ENCODE measurements around the gene HTRA1. TPM values are rescaled to one million over a fixed set of nuclear protein-coding genes. Genes with fewer than 3 reads are reported as not detected.

Gene HTRA1
- total and polyA plus RNA-seq, 9 of the 15 experiments (the other 6 are each of a cell fraction or from before 2014, with no cell fraction given): 0.06 to 0.16 (median 0.13) TPM; not detected in 5

- Histone ChIP-seq H3K36me3 (ENCODE audit: control insufficient read depth, insufficient read depth, low read length) (no peaks in the 10 kb centered on the region), H4K20me1 (replicated peaks; ENCODE audit: control insufficient read depth, insufficient read depth, low read length) (no peaks in the 10 kb centered on the region), H3K4me2 (ENCODE audit: insufficient read depth, low read length) (no peak overlapping the region), H3K9ac (ENCODE audit: insufficient read depth in 1 of 2, low read depth in 2 of 2, low read length in 2 of 2) (no peak overlapping the region), H3K27me3 (ENCODE audit: control insufficient read depth in 2 of 2, insufficient read depth in 2 of 2, low read length in 2 of 2) (peaks cover 0 to 60% of the 10 kb centered on the region in 2 experiments; a peak in 3 of 5 replicates), H3K4me3 (no peak overlapping the region), H3K9me1 (ENCODE audit: control insufficient read depth, insufficient read depth, low read length) (no peaks in the 10 kb centered on the region), H3K9me3 (replicated peaks; ENCODE audit: control insufficient read depth, insufficient read depth, low read depth, low read length) (no peaks in the 10 kb centered on the region), H3K4me1 (replicated peaks in 1 of 2; ENCODE audit: control insufficient read depth in 2 of 2, insufficient read depth in 2 of 2, low read length in 2 of 2) (no peaks in the 10 kb centered on the region), H2AFZ (ENCODE audit: low read depth, low read length) (no peak overlapping the region), H3K79me2 (ENCODE audit: control insufficient read depth, insufficient read depth, low read length) (no peaks in the 10 kb centered on the region), H3K27ac (ENCODE audit: extremely low read depth, low read depth, low read length) (no peak overlapping the region)
- POLR2A ChIA-PET: no interaction called here
- WGBS (ENCODE audit: insufficient coverage, low coverage, missing lambda C conversion rate): 3% methylated on average over 4 of the region's 4 CpGs
- no TSS peak for BruUV-seq (replicated peaks)
- CTCF ChIA-PET (ENCODE audit: low intra/inter-chr PET ratio): no interaction called here
- TF ChIP-seq C11orf30 (IDR thresholded peaks at IDR 0.05; ENCODE audit: low read depth) (peak; percentile 31; the same call in 1 of the 2 replicates), ELK3 (CRISPR knock-in tag; IDR thresholded peaks at IDR 0.05) (no peak), MAFK (IDR thresholded peaks at IDR 0.05; ENCODE audit: low read length) (0 out of 2 replicates have a peak, but pooled peaks have one; percentile 10), RFX7 (CRISPR knock-in tag; IDR thresholded peaks at IDR 0.05) (no peak), BCLAF1 (IDR thresholded peaks at IDR 0.05; ENCODE audit: borderline replicate concordance in 1 of 2, control insufficient read depth in 1 of 2, low read depth in 2 of 2, low read length in 1 of 2) (no peak), POLR3A (IDR thresholded peaks at IDR 0.05; ENCODE audit: borderline replicate concordance, extremely low read depth, insufficient read depth, insufficient read length) (no peak), MAFG (tag; conservative IDR thresholded peaks at IDR 0.05) (peak; percentile 40; the same call in 1 of the 2 replicates), MYBL2 (IDR thresholded peaks at IDR 0.05; ENCODE audit: low read depth) (no peak), MYBL2 (CRISPR knock-in tag; IDR thresholded peaks at IDR 0.05; ENCODE audit: borderline replicate concordance) (no peak), ZNF316 (IDR thresholded peaks at IDR 0.05) (peak; percentile 65)
- ATAC-seq (no peak), DNase-seq (ENCODE audit: extremely low read depth in 1 of 4, low spot score in 3 of 4) (no peak), FAIRE-seq (no peak)
- in situ Hi-C loops (cut with MboI) (no loop called here), intact Hi-C loops (cut with micrococcal nuclease) (no loop called here)
Measured at GRCh38 chr10:122490268-122490667, 28.9 kb downstream of the HTRA1 start.

Data from K562 (cell line).